Endothelial cell of umbilical vein (primary cell): ENCODE results near the gene SLFNL1.

Experiments
- EZH2 ChIP-seq: IDR thresholded peaks from 2 replicates; pipeline ENCODE4 v1.6.1; 2012; ENCODE audit warnings: borderline replicate concordance, low read depth, mild to moderate bottlenecking, moderate library complexity, low read length, inconsistent platforms; ENCODE audit not compliant: severe bottlenecking
- FOS ChIP-seq: IDR thresholded peaks from 2 replicates; pipeline ENCODE4 v1.6.1; 2011; ENCODE audit warnings: mild to moderate bottlenecking, low read length, moderate library complexity, borderline replicate concordance; ENCODE audit not compliant: insufficient read depth
- GATA2 ChIP-seq: IDR thresholded peaks from 2 replicates; pipeline ENCODE4 v1.7.0; 2011; ENCODE audit warnings: low read depth, mild to moderate bottlenecking, moderate library complexity, mixed read lengths, low read length; ENCODE audit not compliant: insufficient read length, insufficient read depth
- JUN ChIP-seq: IDR thresholded peaks from 2 replicates; pipeline ENCODE4 v1.6.1; 2011; ENCODE audit warnings: borderline replicate concordance, low read depth; ENCODE audit not compliant: insufficient read length, insufficient read depth
- MYC ChIP-seq: IDR thresholded peaks from one replicate; pipeline ENCODE4 v1.6.1; 2011; ENCODE audit warnings: mild to moderate bottlenecking, low read depth, low read length
- POLR2A ChIP-seq: IDR thresholded peaks from 2 replicates; pipeline ENCODE4 v1.6.1; 2012; ENCODE audit warnings: low read depth, mild to moderate bottlenecking, control low read depth, low read length
- POLR2AphosphoS5 ChIP-seq: IDR thresholded peaks from 2 replicates; pipeline ENCODE4 v1.6.1; 2012; ENCODE audit warnings: low read depth, mild to moderate bottlenecking, control low read depth, low read length, moderate library complexity; ENCODE audit not compliant: insufficient read depth
- TF ChIP-seq, protein P1 (sequence below), 2 donors: IDR thresholded peaks; 1 replicate in 1 of 2; 2 replicates in 1 of 2; pipeline ENCODE4 v1.5.1; 2011; ENCODE audit warnings: low read length in 2 of 2, mild to moderate bottlenecking in 2 of 2, moderate library complexity in 2 of 2, control low read depth in 1 of 2, inconsistent platforms in 1 of 2, low read depth in 1 of 2; ENCODE audit not compliant: insufficient read depth in 1 of 2; ENCODE audit errors: extremely low read depth in 1 of 2

- TF ChIP-seq, protein P1, sequence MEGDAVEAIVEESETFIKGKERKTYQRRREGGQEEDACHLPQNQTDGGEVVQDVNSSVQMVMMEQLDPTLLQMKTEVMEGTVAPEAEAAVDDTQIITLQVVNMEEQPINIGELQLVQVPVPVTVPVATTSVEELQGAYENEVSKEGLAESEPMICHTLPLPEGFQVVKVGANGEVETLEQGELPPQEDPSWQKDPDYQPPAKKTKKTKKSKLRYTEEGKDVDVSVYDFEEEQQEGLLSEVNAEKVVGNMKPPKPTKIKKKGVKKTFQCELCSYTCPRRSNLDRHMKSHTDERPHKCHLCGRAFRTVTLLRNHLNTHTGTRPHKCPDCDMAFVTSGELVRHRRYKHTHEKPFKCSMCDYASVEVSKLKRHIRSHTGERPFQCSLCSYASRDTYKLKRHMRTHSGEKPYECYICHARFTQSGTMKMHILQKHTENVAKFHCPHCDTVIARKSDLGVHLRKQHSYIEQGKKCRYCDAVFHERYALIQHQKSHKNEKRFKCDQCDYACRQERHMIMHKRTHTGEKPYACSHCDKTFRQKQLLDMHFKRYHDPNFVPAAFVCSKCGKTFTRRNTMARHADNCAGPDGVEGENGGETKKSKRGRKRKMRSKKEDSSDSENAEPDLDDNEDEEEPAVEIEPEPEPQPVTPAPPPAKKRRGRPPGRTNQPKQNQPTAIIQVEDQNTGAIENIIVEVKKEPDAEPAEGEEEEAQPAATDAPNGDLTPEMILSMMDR (IDR thresholded peaks at IDR 0.05; ENCODE audit: extremely low read depth in 1 of 2, insufficient read depth in 1 of 2, low read depth in 1 of 2, low read length in 2 of 2): no peak
- TF ChIP-seq EZH2 (no peak), POLR2A (no peak), GATA2 (no peak), POLR2AphosphoS5 (no peak), MYC (no peak), JUN (no peak), FOS (no peak)
Measured at GRCh38 chr1:40986328-40986783, 35.2 kb downstream of the SLFNL1 start.
